ENCODE results near the gene NFYA.

DNA sequence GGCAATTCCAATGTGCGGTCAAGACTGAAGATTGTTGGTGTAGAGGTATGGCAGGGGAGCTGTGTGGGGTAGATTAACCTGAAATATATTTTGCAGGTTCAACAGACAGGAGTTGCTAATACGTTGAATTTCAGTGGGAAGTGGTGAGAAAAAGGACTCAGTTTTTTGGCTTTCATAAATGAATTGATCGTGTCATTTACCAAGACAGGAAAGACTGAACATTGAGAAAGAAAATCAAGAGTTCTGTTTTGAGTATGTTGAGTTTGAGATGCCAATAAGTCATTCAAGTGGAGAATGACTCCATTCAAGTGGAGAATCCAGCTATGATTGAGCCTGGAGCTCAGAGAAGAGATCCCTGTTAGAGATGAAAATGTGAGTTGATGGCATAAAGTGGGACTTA, 31.1 kb downstream of the NFYA start:
- TF ChIP-seq POLR2AphosphoS5 (IDR thresholded peaks at IDR 0.05) (no peak), CTCF (IDR thresholded peaks at IDR 0.05; ENCODE audit: poor library complexity, severe bottlenecking) (no peak), SMC3 (conservative IDR thresholded peaks at IDR 0.05; ENCODE audit: poor library complexity) (no peak), MXI1 (conservative IDR thresholded peaks at IDR 0.05; ENCODE audit: poor library complexity, severe bottlenecking) (no peak), REST (IDR thresholded peaks at IDR 0.05; ENCODE audit: borderline replicate concordance) (no peak), EP300 (conservative IDR thresholded peaks at IDR 0.05; ENCODE audit: poor library complexity, severe bottlenecking) (no peak), RAD21 (conservative IDR thresholded peaks at IDR 0.05) (no peak), TAF1 (IDR thresholded peaks at IDR 0.05; ENCODE audit: low read depth) (no peak), EZH2 (IDR thresholded peaks at IDR 0.05; ENCODE audit: borderline replicate concordance, insufficient read depth, low read length, poor library complexity, severe bottlenecking) (no peak)

Measured in neural cell (in vitro differentiated cells).